Effector memory CD4-positive, alpha-beta T cell (primary cell): Measurements from ENCODE around the gene RHOBTB1.

ENCODE experiments used
- DNase-seq, 3 donors: peaks; one replicate each; pipeline ENCODE4 v3.0.0-alpha.2; 2020
- H3K27ac ChIP-seq: 2 replicates; pipeline ENCODE4 v1.7.0; 2013; ENCODE audit warnings: mild to moderate bottlenecking, low read length, moderate library complexity; ENCODE audit not compliant: insufficient read depth, poor library complexity, severe bottlenecking
- H3K27me3 ChIP-seq: replicated peaks from 2 replicates; pipeline ENCODE4 v1.7.0; 2013; ENCODE audit warnings: mild to moderate bottlenecking, low read length; ENCODE audit not compliant: insufficient read depth, control insufficient read depth, poor library complexity, severe bottlenecking
- H3K36me3 ChIP-seq: 2 replicates; pipeline ENCODE4 v1.7.0; 2013; ENCODE audit warnings: mild to moderate bottlenecking, low read length, moderate library complexity; ENCODE audit not compliant: control insufficient read depth, insufficient read depth
- H3K4me1 ChIP-seq: 2 replicates; pipeline ENCODE4 v1.7.0; 2013; ENCODE audit warnings: low read length, mild to moderate bottlenecking; ENCODE audit not compliant: control insufficient read depth, insufficient read depth, poor library complexity, severe bottlenecking
- H3K4me3 ChIP-seq: 2 replicates; pipeline ENCODE4 v1.7.0; 2013; ENCODE audit warnings: low read length, low read depth, mild to moderate bottlenecking; ENCODE audit not compliant: insufficient read depth, poor library complexity, severe bottlenecking
- H3K9me3 ChIP-seq: 2 replicates; pipeline ENCODE4 v1.7.0; 2013; ENCODE audit warnings: mild to moderate bottlenecking, low read length, moderate library complexity; ENCODE audit not compliant: control insufficient read depth

RHOBTB1 gene

GRCh38 chr10:60965696-60966095 lies 21.7 kb upstream of the RHOBTB1 start:
- Histone ChIP-seq H3K36me3 (no peaks in the 10 kb centered on the region), H3K4me1 (no peaks in the 10 kb centered on the region), H3K4me3 (no peak overlapping the region), H3K27ac (no peak overlapping the region), H3K27me3 (no peaks in the 10 kb centered on the region), H3K9me3 (no peaks in the 10 kb centered on the region)
- DNase-seq, result no peak

GRCh38 chr10:60964257-60965235 lies 20.6 kb upstream of the RHOBTB1 start:
- Histone ChIP-seq H3K9me3 (no peaks in the 10 kb centered on the region), H3K27me3 (no peaks in the 10 kb centered on the region), H3K36me3 (no peaks in the 10 kb centered on the region), H3K4me3 (no peak overlapping the region), H3K27ac (no peak overlapping the region), H3K4me1 (no peaks in the 10 kb centered on the region)
- peak in 1 of 3 donors; percentile 11 for DNase-seq

GRCh38 chr10:60963441-60964256 lies 19.7 kb upstream of the RHOBTB1 start:
- no peaks in the 10 kb centered on the region for H3K36me3 ChIP-seq
- no peak overlapping the region for H3K4me3 ChIP-seq
- no peaks in the 10 kb centered on the region for H3K9me3 ChIP-seq
- DNase-seq, result no peak
- H3K4me1 ChIP-seq, result no peaks in the 10 kb centered on the region
- no peaks in the 10 kb centered on the region for H3K27me3 ChIP-seq
- no peak overlapping the region for H3K27ac ChIP-seq

- Histone ChIP-seq H3K4me1 (no peaks in the 10 kb centered on the region), H3K4me3 (no peak overlapping the region), H3K36me3 (no peaks in the 10 kb centered on the region), H3K27me3 (no peaks in the 10 kb centered on the region), H3K9me3 (no peaks in the 10 kb centered on the region), H3K27ac (no peak overlapping the region)
- DNase-seq, result no peak
Observed at GRCh38 chr10:60962946-60963345, 19.0 kb upstream of the RHOBTB1 start.

- no peak overlapping the region for H3K4me3 ChIP-seq
- no peaks in the 10 kb centered on the region for H3K27me3 ChIP-seq
- no peaks in the 10 kb centered on the region for H3K36me3 ChIP-seq
- H3K9me3 ChIP-seq, result no peaks in the 10 kb centered on the region
- no peak overlapping the region for H3K27ac ChIP-seq
- no peak for DNase-seq
- H3K4me1 ChIP-seq, result no peaks in the 10 kb centered on the region
Observed at GRCh38 chr10:60960913-60961312, 16.9 kb upstream of the RHOBTB1 start.

- no peak overlapping the region for H3K27ac ChIP-seq
- no peaks in the 10 kb centered on the region for H3K27me3 ChIP-seq
- H3K9me3 ChIP-seq, result no peaks in the 10 kb centered on the region
- no peaks in the 10 kb centered on the region for H3K4me1 ChIP-seq
- no peak overlapping the region for H3K4me3 ChIP-seq
- H3K36me3 ChIP-seq, result no peaks in the 10 kb centered on the region
- DNase-seq, result no peak
Observed at GRCh38 chr10:60960031-60960430, 16.0 kb upstream of the RHOBTB1 start.

DNA sequence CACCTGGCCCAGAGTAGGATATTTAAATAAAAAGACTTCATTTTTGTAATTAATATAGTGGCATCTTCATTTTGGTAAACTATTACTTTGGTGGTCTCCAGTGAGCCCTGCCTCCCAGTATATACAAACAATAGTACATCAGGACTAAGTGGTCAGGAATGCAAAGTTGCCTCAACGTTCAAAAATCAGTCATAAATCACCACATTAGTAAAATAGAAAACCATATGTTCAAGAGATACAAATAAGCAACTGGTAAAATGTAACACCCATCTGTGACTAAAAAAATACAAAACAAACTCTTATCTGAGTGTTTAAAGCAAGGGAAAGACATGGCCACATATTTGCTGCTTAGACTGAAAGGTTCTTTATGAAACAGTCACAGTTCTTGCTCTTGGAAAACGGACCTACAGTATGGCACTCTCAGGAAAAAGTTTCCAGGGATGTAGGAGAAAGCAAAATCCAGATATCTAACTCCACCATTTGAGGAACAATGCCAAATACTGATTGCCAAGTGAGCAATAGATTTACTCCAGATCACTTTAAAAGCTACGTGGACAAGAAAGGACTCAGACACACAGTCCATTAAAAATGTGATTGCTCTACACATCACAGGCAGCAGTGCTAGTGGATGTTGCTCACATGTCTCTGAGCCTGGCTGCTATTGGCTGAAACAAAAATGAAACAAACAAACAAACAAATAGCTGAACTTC lies 15.1 kb upstream of the RHOBTB1 start:
- H3K27me3 ChIP-seq, result no peaks in the 10 kb centered on the region
- H3K27ac ChIP-seq, result no peak overlapping the region
- no peak overlapping the region for H3K4me3 ChIP-seq
- no peak for DNase-seq
- no peaks in the 10 kb centered on the region for H3K4me1 ChIP-seq
- no peaks in the 10 kb centered on the region for H3K36me3 ChIP-seq
- H3K9me3 ChIP-seq, result no peaks in the 10 kb centered on the region

DNA sequence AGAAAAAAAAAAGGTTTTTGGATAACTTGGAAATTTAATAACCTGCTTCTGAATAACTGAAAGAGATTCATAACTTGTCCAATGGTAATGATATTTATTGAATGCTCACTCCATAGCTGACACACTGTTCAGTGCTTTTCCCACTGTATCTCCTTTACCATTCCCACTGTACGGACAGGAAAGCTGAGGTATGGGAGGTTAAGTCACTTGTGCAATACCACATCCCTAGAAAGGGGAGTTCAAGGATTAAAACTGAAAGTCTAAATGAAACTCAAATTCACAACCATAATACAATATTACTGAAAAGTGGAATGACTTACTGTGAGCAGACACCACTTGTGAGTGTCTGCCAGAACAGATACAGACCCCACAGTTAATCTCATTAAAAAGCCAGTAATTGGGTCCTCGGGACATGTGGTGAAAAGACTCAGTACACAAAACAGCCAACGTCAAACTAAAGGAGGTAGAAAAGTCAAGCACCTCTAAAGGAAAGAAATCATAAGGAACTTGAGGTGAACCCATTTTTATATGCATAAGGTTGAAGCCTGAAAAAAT lies 13.8 kb upstream of the RHOBTB1 start:
- Histone ChIP-seq H3K9me3 (no peaks in the 10 kb centered on the region), H3K4me1 (no peaks in the 10 kb centered on the region), H3K36me3 (no peaks in the 10 kb centered on the region), H3K27me3 (no peaks in the 10 kb centered on the region), H3K4me3 (no peak overlapping the region), H3K27ac (no peak overlapping the region)
- no peak for DNase-seq

DNA sequence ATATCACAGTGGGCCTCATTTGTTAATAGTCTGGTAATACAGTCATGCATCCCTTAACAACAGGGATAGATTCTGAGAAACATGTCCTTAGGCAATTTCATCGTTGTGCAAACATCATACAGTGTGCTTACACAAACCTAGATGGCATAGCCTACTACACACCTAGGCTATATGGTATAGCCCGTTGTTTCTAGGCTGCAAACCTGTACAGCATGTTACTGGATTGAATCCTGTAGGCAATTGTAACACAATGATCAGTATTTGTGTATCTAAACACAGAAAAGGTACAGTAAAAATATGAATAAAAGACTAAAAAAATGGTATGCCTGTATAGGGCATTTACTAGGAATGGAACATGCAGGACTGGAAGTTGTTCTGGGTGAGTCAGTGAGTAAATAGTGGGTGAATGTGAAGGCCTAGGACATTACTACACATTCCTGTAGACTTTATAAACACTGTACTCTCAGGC lies 12.0 kb upstream of the RHOBTB1 start:
- Histone ChIP-seq H3K4me3 (no peak overlapping the region), H3K27ac (no peak overlapping the region), H3K27me3 (no peaks in the 10 kb centered on the region), H3K36me3 (no peaks in the 10 kb centered on the region), H3K9me3 (no peaks in the 10 kb centered on the region), H3K4me1 (no peaks in the 10 kb centered on the region)
- no peak for DNase-seq
